DMS53 treated with DMSO at 0.1 percent for 48 hours (cell line): ENCODE results near the gene BMI1.
A peak's percentile ranks its signal among the peaks of the same experiment; 100 is the strongest.
"Not testable (repeated sequence)": the region's sequence is repeated elsewhere in the genome, so short reads cannot be mapped to it uniquely, and the experiment has no call there.

Source experiments
- DNase-seq: peaks from one replicate; lab custom pipeline; 2025; ENCODE audit not compliant: unreplicated experiment; lab: John Stamatoyannopoulos, UW

Gene BMI1

DNA sequence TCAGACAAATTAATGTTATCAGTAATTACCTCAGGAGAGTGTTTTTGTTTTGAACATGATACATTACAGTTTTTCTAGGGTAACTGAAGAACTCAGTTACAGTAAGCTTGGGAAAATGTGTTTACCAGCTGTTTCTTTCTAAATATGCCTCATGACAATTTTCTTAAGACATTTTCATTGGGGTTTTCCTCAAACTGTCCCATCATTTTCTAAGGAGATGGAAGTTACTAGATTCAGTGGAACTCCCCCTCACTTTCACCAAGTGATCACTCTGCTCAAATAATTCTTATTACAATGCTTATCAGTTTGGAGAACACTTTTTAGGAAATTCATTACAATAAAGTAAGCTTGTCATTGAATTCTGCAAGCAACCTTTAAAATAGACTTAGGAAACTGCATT is 18.0 kb downstream of the BMI1 start:
- DNase-seq, result no peak

- DNase-seq, result no peak
These were observed 18.9 kb downstream of the BMI1 start for GRCh38 chr10:22339761-22340328.

DNA sequence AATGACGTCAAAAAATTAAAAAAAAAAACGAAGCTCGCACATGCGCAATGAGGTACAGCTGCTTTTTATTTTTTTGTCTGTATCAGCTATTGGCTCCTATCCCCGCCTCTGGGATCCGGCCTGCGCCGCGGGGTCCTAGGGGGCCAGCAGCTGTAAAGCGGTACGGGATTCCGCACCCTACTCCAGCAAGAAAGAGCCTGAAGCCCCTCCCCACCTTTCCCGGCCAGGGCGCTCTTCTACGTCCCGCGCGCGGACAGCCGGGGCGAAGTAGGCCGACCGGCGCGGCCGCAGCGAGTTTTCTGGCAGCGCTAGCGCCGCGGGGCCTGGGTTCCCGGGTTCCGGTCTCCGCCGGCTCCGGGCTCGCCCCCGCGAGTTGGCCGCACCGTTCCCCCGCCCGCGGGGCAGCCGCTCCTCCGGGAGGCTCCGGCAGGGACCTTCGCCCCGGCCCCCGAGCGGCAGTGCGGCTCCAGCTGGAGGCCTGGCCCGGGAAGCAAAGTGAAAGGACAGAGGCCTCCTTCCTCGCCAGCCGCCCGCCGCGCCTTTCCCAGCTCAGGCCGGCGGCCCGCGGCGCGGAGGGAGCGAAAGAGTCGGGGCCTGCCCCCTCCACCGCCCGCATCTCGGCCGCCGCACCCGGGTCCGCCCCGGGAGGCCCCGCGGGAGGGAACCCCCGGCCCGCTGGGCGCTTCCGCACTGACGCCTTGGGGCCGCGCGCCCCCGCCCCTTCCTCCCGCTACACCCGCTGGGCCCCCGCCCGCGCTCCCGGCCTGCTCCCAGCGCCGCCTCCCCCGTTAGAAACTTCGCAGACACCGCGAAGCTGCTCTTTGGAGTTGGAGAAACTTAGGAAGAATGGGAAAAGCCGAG is 19.7 kb downstream of the BMI1 start:
- DNase-seq, result peak; percentile 78

DNA sequence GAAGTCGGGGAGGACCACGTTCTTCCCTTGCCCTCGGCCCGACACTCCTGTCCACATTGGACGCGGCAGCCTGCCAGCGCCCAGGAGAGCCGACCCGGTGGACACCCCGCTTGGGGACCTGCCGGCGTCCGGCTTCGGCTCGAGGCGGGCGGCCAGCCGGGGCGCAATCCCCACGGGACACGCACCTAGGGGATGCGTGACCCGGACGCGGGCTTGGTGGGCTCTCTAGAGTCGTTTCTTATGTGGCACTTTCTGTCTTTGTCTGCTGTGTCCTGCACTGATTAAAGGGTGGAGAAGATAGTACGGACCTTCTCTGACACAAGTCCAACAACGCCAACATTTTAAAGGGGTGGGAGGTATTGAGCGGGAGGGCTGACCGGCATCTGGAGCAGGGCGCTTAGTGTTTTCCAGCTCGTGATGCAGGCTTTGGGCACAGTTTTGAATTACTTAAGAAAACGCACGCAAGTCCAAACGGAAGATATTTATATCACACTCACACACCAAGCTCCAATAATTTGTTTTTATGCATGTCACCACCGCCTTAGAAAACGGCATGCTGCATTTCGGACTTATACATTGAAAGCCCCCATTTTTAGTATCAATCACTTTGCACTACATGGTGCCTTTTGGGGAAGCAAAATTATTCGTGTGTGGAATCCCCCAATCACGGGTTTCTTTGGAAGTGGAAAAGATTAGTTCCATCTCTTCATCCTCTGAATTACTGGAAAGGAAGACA is 20.5 kb downstream of the BMI1 start:
- peak; percentile 55 for DNase-seq

DNA sequence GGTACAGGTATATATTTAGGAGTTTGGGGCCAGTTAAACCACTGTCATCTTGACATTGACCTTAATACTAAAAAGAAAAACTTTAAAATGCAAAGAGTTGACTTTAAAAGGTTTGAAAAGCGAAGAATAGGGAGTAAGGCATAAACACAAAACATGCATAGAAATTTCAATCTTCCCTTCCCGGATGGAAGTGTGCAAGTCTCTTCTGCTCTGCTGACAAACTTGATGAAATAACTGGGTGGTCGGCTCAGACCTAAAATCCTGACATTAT is 21.0 kb downstream of the BMI1 start:
- DNase-seq, result no peak

DNA sequence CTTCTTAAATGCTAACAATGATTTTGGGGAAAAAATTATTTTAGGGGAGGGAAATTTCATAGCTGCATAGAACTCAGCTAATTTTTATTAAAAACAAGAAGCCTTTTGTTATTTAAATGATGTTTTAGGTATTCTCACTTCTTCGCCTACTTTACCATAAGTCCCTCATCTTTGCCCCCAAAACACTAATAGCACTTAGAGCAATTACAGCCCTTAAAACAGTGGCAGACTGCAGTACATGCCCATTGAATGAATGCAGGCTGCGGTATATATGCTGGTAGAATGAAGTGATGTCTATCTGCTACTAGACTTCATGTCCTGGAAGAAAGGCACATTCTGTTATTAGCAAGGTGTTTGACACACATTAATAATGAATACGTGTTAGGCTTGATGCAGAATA is 21.5 kb downstream of the BMI1 start:
- DNase-seq, result no peak

- DNase-seq, result no peak
These were observed 22.8 kb downstream of the BMI1 start for GRCh38 chr10:22343731-22344130.

- DNase-seq, result no peak
These were observed 23.4 kb downstream of the BMI1 start for GRCh38 chr10:22344249-22344648.

- DNase-seq, result no peak
These were observed 23.9 kb downstream of the BMI1 start for GRCh38 chr10:22344781-22345300.

- DNase-seq, result peak; percentile 76
These were observed 24.6 kb downstream of the BMI1 start, which contains the start of gene SPAG6 for GRCh38 chr10:22345301-22346095. SPAG6 (plus strand) TSS chr10:22345496; CDS start chr10:22345612, 116 bp downstream.

GRCh38 chr10:22346096-22346661 is 25.3 kb downstream of the BMI1 start:
- no peak for DNase-seq

- no peak for DNase-seq
These were observed 28.9 kb downstream of the BMI1 start for GRCh38 chr10:22349755-22350154.

DNA sequence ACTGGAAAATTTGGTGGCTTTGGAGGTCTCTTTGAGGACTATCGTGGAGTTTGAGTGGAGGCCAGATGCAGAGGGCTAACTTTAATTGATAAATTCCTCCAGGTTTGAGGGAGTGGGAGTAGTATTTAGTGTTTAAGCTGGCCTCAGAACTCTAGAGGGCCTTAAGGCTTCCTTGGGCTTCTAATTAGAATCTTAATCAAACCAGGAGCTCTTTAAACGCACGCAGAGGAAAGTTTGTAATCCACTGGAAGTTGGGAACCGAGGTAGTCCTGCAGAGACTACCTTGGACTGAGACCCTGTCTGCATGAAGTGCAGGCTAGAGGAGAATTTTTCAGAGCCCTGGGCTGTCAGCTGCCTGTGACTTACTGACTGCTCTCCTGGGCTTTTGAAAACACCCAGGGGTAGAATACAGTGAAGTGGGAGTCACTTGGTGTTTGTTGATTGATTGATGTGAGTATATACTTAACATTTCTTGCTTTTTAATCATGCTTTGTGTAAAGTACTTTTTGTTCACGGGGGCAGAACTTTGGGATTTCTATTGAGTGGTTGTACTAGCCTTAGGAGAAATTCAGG is 30.3 kb downstream of the BMI1 start:
- no peak for DNase-seq

DNA sequence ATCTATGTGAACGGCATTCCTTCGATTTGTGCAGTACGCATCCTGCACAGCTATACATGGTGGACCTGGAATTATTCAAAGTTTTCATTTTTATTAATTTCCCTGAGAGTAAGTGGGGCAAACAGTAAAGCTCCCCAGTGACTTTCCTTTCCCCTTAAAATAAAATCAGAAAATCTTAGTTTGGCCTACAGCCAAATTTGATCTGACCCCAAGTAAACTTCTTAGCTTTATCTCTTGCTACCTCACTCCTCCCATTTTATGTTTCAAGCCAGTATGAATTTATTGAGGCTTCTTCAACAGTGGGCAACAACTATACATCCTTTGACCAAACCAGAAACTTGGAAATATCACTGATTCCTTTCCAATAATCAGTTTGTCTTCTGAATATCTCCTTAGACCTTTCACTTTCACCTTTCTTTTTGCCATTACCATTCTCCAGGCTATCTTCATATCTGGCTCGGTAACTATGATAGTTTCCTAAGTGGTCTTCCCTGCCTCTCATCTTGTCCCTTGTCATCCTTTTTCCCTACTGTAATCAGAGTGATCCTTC is 35.5 kb downstream of the BMI1 start:
- DNase-seq, result no peak

DNA sequence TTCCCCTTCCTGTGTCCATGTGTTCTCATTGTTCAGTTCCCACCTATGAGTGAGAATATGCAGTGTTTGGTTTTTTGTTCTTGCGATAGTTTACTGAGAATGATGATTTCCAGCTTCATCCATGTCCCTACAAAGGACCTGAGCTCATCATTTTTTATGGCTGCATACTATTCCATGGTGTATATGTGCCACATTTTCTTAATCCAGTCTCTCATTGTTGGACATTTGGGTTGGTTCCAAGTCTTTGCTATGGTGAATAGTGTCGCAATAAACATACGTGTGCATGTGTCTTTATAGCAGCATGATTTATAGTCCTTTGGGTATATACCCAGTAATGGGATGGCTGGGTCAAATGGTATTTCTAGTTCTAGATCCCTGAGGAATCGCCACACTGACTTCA is 36.9 kb downstream of the BMI1 start:
- DNase-seq, result not testable (repeated sequence)

DNA sequence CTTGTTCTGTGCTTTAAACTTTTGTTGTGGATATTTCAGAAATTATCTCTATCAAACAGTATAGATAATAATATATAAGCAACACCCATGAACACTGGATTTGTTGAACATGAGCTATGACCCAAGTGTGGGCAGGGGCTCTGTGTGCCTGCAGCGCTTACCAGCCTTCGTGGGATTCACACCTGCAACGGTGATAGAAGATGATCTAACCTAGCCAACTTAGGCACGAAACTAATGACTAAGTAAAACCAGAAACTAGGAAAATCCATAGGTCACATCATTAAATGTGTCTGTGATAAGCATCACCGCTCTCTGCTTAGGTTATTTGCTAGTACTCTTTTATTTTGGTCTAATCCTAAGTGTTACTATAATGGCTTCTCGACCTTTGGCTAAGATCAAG is 42.4 kb downstream of the BMI1 start:
- no peak for DNase-seq

- no peak for DNase-seq
These were observed 43.7 kb downstream of the BMI1 start for GRCh38 chr10:22364407-22365140.

GRCh38 chr10:22365233-22365632 is 44.3 kb downstream of the BMI1 start:
- no peak for DNase-seq

GRCh38 chr10:22365644-22366434 is 44.9 kb downstream of the BMI1 start:
- no peak for DNase-seq
